GM12873 (cell line): ENCODE data around the gene NLGN4X.

Experiments used
- CTCF ChIP-seq: IDR thresholded peaks from 2 replicates; pipeline ENCODE4 v1.5.1; 2012; ENCODE audit warnings: low read depth, mild to moderate bottlenecking, moderate library complexity, low read length, control low read depth; ENCODE audit not compliant: insufficient read depth; ENCODE audit errors: missing control alignments

NLGN4X gene

GRCh38 chrX:6049132-6049531 lies 179.5 kb downstream of the NLGN4X start:
- TF ChIP-seq CTCF: no peak

DNA sequence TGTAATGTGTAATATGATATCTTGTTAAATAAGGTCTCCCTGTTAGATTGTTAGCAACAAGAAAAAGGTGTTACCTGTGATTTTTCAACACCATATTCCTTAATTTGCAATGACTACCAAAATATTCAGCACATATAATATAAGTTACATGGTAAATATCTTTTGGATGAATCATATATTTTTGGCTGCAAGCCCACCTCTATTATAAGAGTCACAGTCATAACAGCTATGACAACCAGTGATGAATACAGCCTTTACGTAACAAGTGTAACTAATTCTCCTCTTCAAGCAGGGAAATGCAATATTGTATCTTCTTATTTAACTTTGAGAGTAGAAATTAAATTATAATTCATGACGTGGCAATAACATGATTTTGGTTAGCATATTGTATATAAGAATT lies 187.0 kb downstream of the NLGN4X start:
- no peak for TF ChIP-seq CTCF

DNA sequence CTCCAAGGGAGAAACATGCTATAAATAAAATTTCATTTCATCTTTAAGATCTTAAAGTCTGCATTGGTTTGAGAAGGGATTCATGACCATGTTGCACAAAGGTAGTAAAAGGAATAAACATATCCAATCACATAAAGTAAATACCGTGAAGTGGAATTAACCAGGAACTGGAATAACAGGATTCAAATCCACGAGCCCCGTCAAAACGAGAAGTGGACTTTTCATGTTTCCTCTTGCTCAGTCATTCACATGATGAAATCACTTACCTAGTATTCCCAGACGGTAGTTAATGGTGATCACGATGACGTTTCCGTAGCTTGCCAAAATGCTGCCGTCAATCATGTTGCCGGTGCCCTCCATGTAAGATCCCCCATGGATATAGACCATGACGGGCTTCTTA lies 199.7 kb downstream of the NLGN4X start:
- no peak for TF ChIP-seq CTCF

GRCh38 chrX:6026980-6027379 lies 201.7 kb downstream of the NLGN4X start:
- no peak for TF ChIP-seq CTCF

GRCh38 chrX:6026429-6026828 lies 202.2 kb downstream of the NLGN4X start:
- TF ChIP-seq CTCF: no peak

GRCh38 chrX:6024204-6024603 lies 204.5 kb downstream of the NLGN4X start:
- no peak for TF ChIP-seq CTCF

DNA sequence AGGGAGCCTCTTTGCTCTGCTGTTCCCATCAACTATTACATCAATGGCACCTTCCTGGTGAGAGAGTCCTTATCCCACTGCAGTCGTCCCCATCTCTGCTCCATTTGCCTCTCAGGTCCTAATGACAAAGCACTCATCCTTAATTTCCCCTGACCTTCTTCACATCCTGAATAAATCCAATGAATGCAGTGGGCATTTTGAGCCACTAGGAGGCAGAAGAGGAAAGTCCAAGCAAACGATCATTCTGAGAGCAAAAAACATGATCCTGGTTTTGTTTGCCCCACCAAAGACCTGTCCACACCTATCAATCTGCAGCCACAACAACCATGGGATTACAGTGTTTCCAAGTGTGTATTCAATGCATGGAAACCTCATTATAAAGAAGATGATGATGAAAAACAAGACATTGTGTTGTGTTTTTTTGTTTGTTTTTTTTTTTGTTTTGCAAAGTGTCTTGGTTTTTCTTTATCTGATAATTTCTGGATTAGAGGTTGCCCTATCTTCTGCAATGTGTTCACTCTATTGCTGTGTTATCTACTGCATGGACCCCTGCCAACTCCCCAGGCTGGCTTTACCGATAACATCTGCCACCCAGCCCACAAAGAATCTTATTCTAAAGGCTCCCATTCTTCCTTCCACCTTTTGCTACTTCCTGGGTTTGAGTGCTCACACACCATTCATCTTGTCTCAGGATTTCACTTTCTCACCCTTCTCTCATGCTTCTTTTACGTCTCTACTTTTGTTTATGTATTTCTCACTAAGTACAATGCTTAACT lies 207.2 kb downstream of the NLGN4X start:
- TF ChIP-seq CTCF: peak; percentile 79

GRCh38 chrX:6019076-6019475 lies 209.6 kb downstream of the NLGN4X start:
- no peak for TF ChIP-seq CTCF
